ENCODE data around the gene VSIG8. TPM values are rescaled to one million over a fixed set of nuclear protein-coding genes. Genes with fewer than 3 reads are reported as not detected.
"Not testable (repeated sequence)": the region's sequence is repeated elsewhere in the genome, so short reads cannot be mapped to it uniquely, and the experiment has no call there.

VSIG8 gene
- total and polyA plus RNA-seq, 2 donors (not counting 1 experiment from before 2014, with no cell fraction given): not detected

DNA sequence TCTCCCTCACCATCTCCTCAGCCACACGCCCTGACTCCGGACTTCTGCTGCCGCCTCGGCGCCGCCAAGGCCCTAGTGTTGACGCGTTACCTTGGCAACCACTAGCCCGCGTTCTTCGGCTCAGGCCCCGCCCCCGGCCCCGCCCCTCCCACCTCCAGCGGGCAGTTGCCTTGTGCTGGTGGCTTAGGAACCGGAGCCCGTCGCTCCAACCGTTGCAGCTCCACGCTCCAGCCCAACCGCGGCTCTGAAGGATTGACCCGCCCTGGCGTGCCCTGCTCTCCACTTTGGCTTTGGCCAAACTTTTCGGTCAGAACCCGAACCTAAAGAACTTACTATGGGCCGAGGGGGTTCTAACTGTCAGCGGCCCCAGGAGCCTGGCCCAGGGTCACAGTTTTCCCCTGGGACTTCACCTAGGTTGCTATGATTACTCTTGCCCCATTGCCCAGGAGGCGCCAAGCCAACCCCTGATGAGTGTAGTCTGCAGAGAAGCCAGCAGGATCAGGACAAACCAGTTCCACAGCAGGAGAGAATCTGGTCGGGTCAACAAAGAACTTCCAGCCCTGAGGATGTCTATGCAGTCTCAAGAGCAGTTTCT is 37.7 kb upstream of the VSIG8 start, which contains the start of gene CFAP45:
Gene CFAP45 (minus strand): TSS at position 80 of the 595 bp plus-strand sequence. CDS start 67 bp downstream, at position 13.
- no peaks in the 10 kb centered on the region for H4K20me1 ChIP-seq (ENCODE audit: control insufficient read depth, insufficient read depth, low read length, poor library complexity, severe bottlenecking)
- peak; percentile 58 for DNase-seq
- H3K27ac Mint-ChIP-seq: no peak within 1 kb of the TSS
- peak within 1 kb of the TSS; percentile 9 for H3K4me2 ChIP-seq (replicated peaks; ENCODE audit: low read depth, low read length, poor library complexity, severe bottlenecking)
- ATAC-seq (ENCODE audit: low read depth): no peak
- H2AFZ ChIP-seq (ENCODE audit: insufficient read depth, low read depth, low read length, poor library complexity, severe bottlenecking): no peak within 1 kb of the TSS
- H3K4me1 Mint-ChIP-seq: peaks cover 15% of the 10 kb centered on the region
- H3K9me3 Mint-ChIP-seq (ENCODE audit: insufficient read depth): no peaks in the 10 kb centered on the region
- no peak within 1 kb of the TSS for H3K9ac ChIP-seq (ENCODE audit: low read length)
- peaks cover 0 to 3% (median 0%) of the 10 kb centered on the region in 3 donors for H3K9me3 ChIP-seq (ENCODE audit: control extremely low read depth in 1 of 3, control insufficient read depth in 2 of 3, insufficient read depth in 1 of 3, low read length in 2 of 3)
- no peaks in the 10 kb centered on the region for H3K79me2 ChIP-seq (ENCODE audit: control insufficient read depth, insufficient read depth, low read length)
- POLR2A ChIA-PET: interaction anchor here (0.8 kb wide), 1 partner anchor 24 kb away, joined by 5 read pairs; no protein-coding TSS in a partner anchor
- WGBS (ENCODE audit: insufficient coverage): 48% methylated on average over 30 of the region's 30 CpGs
- peaks cover 0 to 9% (median 0%) of the 10 kb centered on the region in 4 experiments for H3K27me3 ChIP-seq (replicated peaks in 1 of 4; ENCODE audit: control extremely low read depth in 1 of 4, control insufficient read depth in 3 of 4, insufficient read depth in 4 of 4, low read length in 3 of 4)
- CTCF ChIA-PET: no interaction called here
- peaks cover 9 to 11% of the 10 kb centered on the region in 2 donors for H3K4me1 ChIP-seq (ENCODE audit: control insufficient read depth in 2 of 2, insufficient read depth in 2 of 2, low read length in 2 of 2)
- no peak for TF ChIP-seq EZH2 (IDR thresholded peaks at IDR 0.05; ENCODE audit: borderline replicate concordance, insufficient read depth, low read depth, low read length, poor library complexity, severe bottlenecking)
- TF ChIP-seq, protein P1, sequence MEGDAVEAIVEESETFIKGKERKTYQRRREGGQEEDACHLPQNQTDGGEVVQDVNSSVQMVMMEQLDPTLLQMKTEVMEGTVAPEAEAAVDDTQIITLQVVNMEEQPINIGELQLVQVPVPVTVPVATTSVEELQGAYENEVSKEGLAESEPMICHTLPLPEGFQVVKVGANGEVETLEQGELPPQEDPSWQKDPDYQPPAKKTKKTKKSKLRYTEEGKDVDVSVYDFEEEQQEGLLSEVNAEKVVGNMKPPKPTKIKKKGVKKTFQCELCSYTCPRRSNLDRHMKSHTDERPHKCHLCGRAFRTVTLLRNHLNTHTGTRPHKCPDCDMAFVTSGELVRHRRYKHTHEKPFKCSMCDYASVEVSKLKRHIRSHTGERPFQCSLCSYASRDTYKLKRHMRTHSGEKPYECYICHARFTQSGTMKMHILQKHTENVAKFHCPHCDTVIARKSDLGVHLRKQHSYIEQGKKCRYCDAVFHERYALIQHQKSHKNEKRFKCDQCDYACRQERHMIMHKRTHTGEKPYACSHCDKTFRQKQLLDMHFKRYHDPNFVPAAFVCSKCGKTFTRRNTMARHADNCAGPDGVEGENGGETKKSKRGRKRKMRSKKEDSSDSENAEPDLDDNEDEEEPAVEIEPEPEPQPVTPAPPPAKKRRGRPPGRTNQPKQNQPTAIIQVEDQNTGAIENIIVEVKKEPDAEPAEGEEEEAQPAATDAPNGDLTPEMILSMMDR (IDR thresholded peaks at IDR 0.05): no peak
- peaks cover 3% of the 10 kb centered on the region for H3K27me3 Mint-ChIP-seq
- no peak within 1 kb of the TSS for H3K4me3 Mint-ChIP-seq
- no peaks in the 10 kb centered on the region for H3K36me3 ChIP-seq (replicated peaks in 1 of 2; ENCODE audit: control extremely low read depth in 1 of 2, control insufficient read depth in 1 of 2, extremely low read depth in 1 of 2, insufficient read depth in 2 of 2, low read length in 1 of 2)
- intact Hi-C loops (cut with micrococcal nuclease): no loop called here
- peak within 1 kb of the TSS in 1 of 2 donors; percentile 23 for H3K27ac ChIP-seq (ENCODE audit: low read length in 2 of 2)
- no peak within 1 kb of the TSS for H3K4me3 ChIP-seq (ENCODE audit: control extremely low read depth in 1 of 5, extremely low read depth in 1 of 5, insufficient read depth in 1 of 5, low read depth in 2 of 5, low read length in 4 of 5)

DNA sequence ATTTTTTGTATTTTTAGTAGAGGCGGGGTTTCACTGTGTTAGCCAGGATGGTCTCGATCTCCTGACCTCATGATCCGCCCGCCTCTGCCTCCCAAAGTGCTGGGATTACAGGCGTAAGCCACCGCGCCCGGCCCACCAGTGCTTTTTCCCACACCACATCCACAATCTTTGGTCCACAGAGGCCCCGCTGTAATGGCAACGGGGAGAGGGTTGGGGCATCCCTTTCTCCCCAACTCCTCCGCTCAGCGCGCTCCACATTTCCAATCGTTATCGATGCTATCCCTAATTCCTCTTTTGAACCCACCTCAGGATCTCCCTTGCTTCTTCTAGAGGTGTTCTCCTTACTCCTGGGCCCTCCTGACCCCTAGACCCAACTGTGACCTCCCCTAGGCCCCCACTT is 37.2 kb upstream of the VSIG8 start:
- H3K9me3 ChIP-seq (ENCODE audit: control extremely low read depth in 1 of 3, control insufficient read depth in 2 of 3, insufficient read depth in 1 of 3, low read length in 2 of 3); POLR2A ChIA-PET; H3K4me3 Mint-ChIP-seq; H3K9me3 Mint-ChIP-seq (ENCODE audit: insufficient read depth); H3K36me3 ChIP-seq (replicated peaks in 1 of 2; ENCODE audit: control extremely low read depth in 1 of 2, control insufficient read depth in 1 of 2, extremely low read depth in 1 of 2, insufficient read depth in 2 of 2, low read length in 1 of 2); H3K27ac Mint-ChIP-seq; H3K9ac ChIP-seq (ENCODE audit: low read length); ATAC-seq (ENCODE audit: low read depth); intact Hi-C loops (cut with micrococcal nuclease); H2AFZ ChIP-seq (ENCODE audit: insufficient read depth, low read depth, low read length, poor library complexity, severe bottlenecking); H4K20me1 ChIP-seq (ENCODE audit: control insufficient read depth, insufficient read depth, low read length, poor library complexity, severe bottlenecking); H3K27me3 Mint-ChIP-seq; DNase-seq; H3K4me3 ChIP-seq (ENCODE audit: control extremely low read depth in 1 of 5, extremely low read depth in 1 of 5, insufficient read depth in 1 of 5, low read depth in 2 of 5, low read length in 4 of 5); CTCF ChIA-PET; H3K79me2 ChIP-seq (ENCODE audit: control insufficient read depth, insufficient read depth, low read length); H3K27ac ChIP-seq (ENCODE audit: low read length in 2 of 2): not testable (repeated sequence)
- Histone ChIP-seq H3K27me3 (replicated peaks in 1 of 4; ENCODE audit: control extremely low read depth in 1 of 4, control insufficient read depth in 3 of 4, insufficient read depth in 4 of 4, low read length in 3 of 4) (peaks cover 0 to 11% (median 0%) of the 10 kb centered on the region in 4 experiments), H3K4me1 (ENCODE audit: control insufficient read depth in 2 of 2, insufficient read depth in 2 of 2, low read length in 2 of 2) (peaks cover 9 to 11% of the 10 kb centered on the region in 2 donors), H3K4me2 (replicated peaks; ENCODE audit: low read depth, low read length, poor library complexity, severe bottlenecking) (peak overlapping the region; percentile 9)
- 88% methylated on average over 11 of the region's 15 CpGs for WGBS (ENCODE audit: insufficient coverage)
- H3K4me1 Mint-ChIP-seq: peaks cover 15% of the 10 kb centered on the region
